Activated CD4-positive, alpha-beta T cell treated with anti-CD3 and anti-CD28 coated beads, Interleukin-2, Interleukin-4, amounts not matched to agents 100 ng/mL and 50 ng/mL, durations not matched to agents 16 hours and 8 hours (primary cell): Measurements from ENCODE around the gene AGTR2.
"Not testable (repeated sequence)": the region's sequence is repeated elsewhere in the genome, so short reads cannot be mapped to it uniquely, and the experiment has no call there.

Experiments used
- DNase-seq: peaks from one replicate; pipeline ENCODE4 v3.0.0-alpha.2; 2020; ENCODE audit warnings: low spot score

Gene AGTR2

GRCh38 chrX:116170511-116170910 lies at the start of gene AGTR2:
AGTR2 (plus strand) TSS chrX:116170744; CDS start chrX:116172281, 1,537 bp downstream.
- no peak for DNase-seq

GRCh38 chrX:116135277-116135676 lies 35.3 kb upstream of the AGTR2 start:
- no peak for DNase-seq

- DNase-seq = not testable (repeated sequence)
Measured at GRCh38 chrX:116141270-116141669, 29.3 kb upstream of the AGTR2 start.

GRCh38 chrX:116142976-116143375 lies 27.6 kb upstream of the AGTR2 start:
- no peak for DNase-seq

- DNase-seq = no peak
Measured at GRCh38 chrX:116172976-116173375, 2.4 kb downstream of the AGTR2 start.

- DNase-seq = no peak
Measured at GRCh38 chrX:116181300-116181699, 10.8 kb downstream of the AGTR2 start.

- no peak for DNase-seq
Measured at GRCh38 chrX:116185163-116185562, 14.6 kb downstream of the AGTR2 start.

- no peak for DNase-seq
Measured at GRCh38 chrX:116194649-116195048, 24.1 kb downstream of the AGTR2 start.

GRCh38 chrX:116198235-116198634 lies 27.7 kb downstream of the AGTR2 start:
- no peak for DNase-seq

- DNase-seq = no peak
Measured at GRCh38 chrX:116198810-116199209, 28.3 kb downstream of the AGTR2 start.

GRCh38 chrX:116204932-116205331 lies 34.4 kb downstream of the AGTR2 start:
- DNase-seq = peak; percentile 4

GRCh38 chrX:116213262-116213661 lies 42.7 kb downstream of the AGTR2 start:
- DNase-seq = no peak

GRCh38 chrX:116217080-116217479 lies 46.5 kb downstream of the AGTR2 start:
- not testable (repeated sequence) for DNase-seq
